Central memory CD8-positive, alpha-beta T cell (primary cell): Measurements from ENCODE around the gene IRGC.
"Not testable (repeated sequence)": the region's sequence is repeated elsewhere in the genome, so short reads cannot be mapped to it uniquely, and the experiment has no call there.

Experiments used
- ATAC-seq: fragments of 150-1000 bp; cut with Tn5 transposase; replicated peaks from 2 replicates; pipeline ENCODE4 v1.10.0; 2022; ENCODE audit warnings: mild to moderate bottlenecking, moderate FRiP score, moderate number of reproducible peaks; ENCODE audit not compliant: poor library complexity, severe bottlenecking; ENCODE audit errors: extremely low read depth
- DNase-seq, 2 donors: peaks; one replicate each; pipeline ENCODE4 v3.0.0; 2021; ENCODE audit warnings: low spot score in 2 of 2
- H3K27ac Mint-ChIP-seq: one replicate; pipeline ENCODE4 v1.8.0; 2022; ENCODE audit warnings: low read depth, mild to moderate bottlenecking, moderate library complexity, mixed read lengths
- H3K27me3 Mint-ChIP-seq: one replicate; pipeline ENCODE4 v1.8.0; 2022; ENCODE audit warnings: mixed read lengths
- H3K36me3 Mint-ChIP-seq: one replicate; pipeline ENCODE4 v1.8.0; 2022; ENCODE audit warnings: mild to moderate bottlenecking, moderate library complexity, mixed read lengths; ENCODE audit not compliant: insufficient read depth
- H3K4me1 Mint-ChIP-seq: one replicate; pipeline ENCODE4 v1.8.0; 2022; ENCODE audit warnings: mixed read lengths
- H3K4me3 Mint-ChIP-seq: one replicate; pipeline ENCODE4 v1.8.0; 2022; ENCODE audit warnings: mild to moderate bottlenecking, moderate library complexity, mixed read lengths
- H3K9me3 Mint-ChIP-seq: one replicate; pipeline ENCODE4 v1.8.0; 2022; ENCODE audit warnings: mixed read lengths

IRGC gene

GRCh38 chr19:43754503-43755255 lies 38.8 kb downstream of the IRGC start, which contains the start of gene SMG9:
SMG9 (minus strand) TSS chr19:43754962; CDS start chr19:43750741, 4,221 bp downstream.
- peak within 1 kb of the TSS; percentile 99 for H3K27ac Mint-ChIP-seq
- ATAC-seq (peak; percentile 79), DNase-seq (peak; percentile 97)
- peaks cover 52% of the 10 kb centered on the region for H3K4me1 Mint-ChIP-seq
- peak within 1 kb of the TSS; percentile 98 for H3K4me3 Mint-ChIP-seq
- H3K36me3 Mint-ChIP-seq = peaks cover 29% of the 10 kb centered on the region
- no peaks in the 10 kb centered on the region for H3K9me3 Mint-ChIP-seq
- no peaks in the 10 kb centered on the region for H3K27me3 Mint-ChIP-seq

GRCh38 chr19:43755256-43755801 lies 39.5 kb downstream of the IRGC start:
- Mint-ChIP-seq H3K4me3 (peak overlapping the region; percentile 98), H3K27me3 (no peaks in the 10 kb centered on the region), H3K36me3 (peaks cover 26% of the 10 kb centered on the region), H3K27ac (peak overlapping the region; percentile 99), H3K9me3 (no peaks in the 10 kb centered on the region), H3K4me1 (peaks cover 47% of the 10 kb centered on the region)
- ATAC-seq = peak; percentile 37
- peak; percentile 57 to 65 for DNase-seq

GRCh38 chr19:43759515-43759914 lies 43.6 kb downstream of the IRGC start:
- H3K9me3 Mint-ChIP-seq = no peaks in the 10 kb centered on the region
- H3K27me3 Mint-ChIP-seq = no peaks in the 10 kb centered on the region
- H3K4me3 Mint-ChIP-seq = no peak overlapping the region
- H3K36me3 Mint-ChIP-seq = peaks cover 16% of the 10 kb centered on the region
- ATAC-seq (no peak), DNase-seq (no peak)
- no peak overlapping the region for H3K27ac Mint-ChIP-seq
- peaks cover 35% of the 10 kb centered on the region for H3K4me1 Mint-ChIP-seq

GRCh38 chr19:43760941-43761340 lies 45.1 kb downstream of the IRGC start:
- Mint-ChIP-seq H3K27me3 (no peaks in the 10 kb centered on the region), H3K27ac (no peak overlapping the region), H3K4me1 (peaks cover 39% of the 10 kb centered on the region)

GRCh38 chr19:43762814-43763213 lies 46.9 kb downstream of the IRGC start:
- ATAC-seq = no peak
- no peak for DNase-seq
- Mint-ChIP-seq H3K9me3 (no peaks in the 10 kb centered on the region), H3K4me3 (no peak overlapping the region), H3K4me1 (peaks cover 44% of the 10 kb centered on the region), H3K27ac (peak overlapping the region; percentile 60), H3K27me3 (no peaks in the 10 kb centered on the region), H3K36me3 (peaks cover 10% of the 10 kb centered on the region)

More at GRCh38 chr19:43760941-43761340, 45.1 kb downstream of the IRGC start:
- H3K36me3 Mint-ChIP-seq = peaks cover 10% of the 10 kb centered on the region
- H3K4me3 Mint-ChIP-seq = no peak overlapping the region
- DNase-seq = no peak
- H3K9me3 Mint-ChIP-seq = no peaks in the 10 kb centered on the region
- ATAC-seq = no peak

- H3K27ac Mint-ChIP-seq = peak overlapping the region; percentile 60
- peaks cover 44% of the 10 kb centered on the region for H3K4me1 Mint-ChIP-seq
- peaks cover 12% of the 10 kb centered on the region for H3K36me3 Mint-ChIP-seq
- H3K9me3 Mint-ChIP-seq = no peaks in the 10 kb centered on the region
- H3K4me3 Mint-ChIP-seq = peak overlapping the region; percentile 22
- no peaks in the 10 kb centered on the region for H3K27me3 Mint-ChIP-seq
- ATAC-seq (no peak), DNase-seq (no peak)
These were observed 47.6 kb downstream of the IRGC start for GRCh38 chr19:43763473-43763939.

- peaks cover 45% of the 10 kb centered on the region for H3K4me1 Mint-ChIP-seq
These were observed 48.8 kb downstream of the IRGC start for GRCh38 chr19:43764684-43765083.

GRCh38 chr19:43765109-43765876 lies 49.4 kb downstream of the IRGC start:
- Mint-ChIP-seq H3K9me3 (no peaks in the 10 kb centered on the region), H3K36me3 (peaks cover 14% of the 10 kb centered on the region), H3K4me3 (peak overlapping the region; percentile 68), H3K4me1 (peaks cover 51% of the 10 kb centered on the region), H3K27ac (peak overlapping the region; percentile 86), H3K27me3 (no peaks in the 10 kb centered on the region)
- ATAC-seq (peak; percentile 92), DNase-seq (peak; percentile 30 to 56)

More at GRCh38 chr19:43764684-43765083, 48.8 kb downstream of the IRGC start:
- H3K9me3 Mint-ChIP-seq, DNase-seq, ATAC-seq, H3K27me3 Mint-ChIP-seq: not testable (repeated sequence)
- H3K4me3 Mint-ChIP-seq = peak overlapping the region; percentile 68
- peaks cover 13% of the 10 kb centered on the region for H3K36me3 Mint-ChIP-seq
- H3K27ac Mint-ChIP-seq = peak overlapping the region; percentile 86

- peaks cover 14% of the 10 kb centered on the region for H3K36me3 Mint-ChIP-seq
- H3K27ac Mint-ChIP-seq = peak overlapping the region; percentile 86
- no peak for DNase-seq
- no peaks in the 10 kb centered on the region for H3K9me3 Mint-ChIP-seq
- H3K27me3 Mint-ChIP-seq = no peaks in the 10 kb centered on the region
- no peak for ATAC-seq
- H3K4me3 Mint-ChIP-seq = peak overlapping the region; percentile 68
- H3K4me1 Mint-ChIP-seq = peaks cover 53% of the 10 kb centered on the region
These were observed 50.8 kb downstream of the IRGC start for GRCh38 chr19:43766755-43767043.

- peaks cover 14% of the 10 kb centered on the region for H3K36me3 Mint-ChIP-seq
- H3K4me1 Mint-ChIP-seq = peaks cover 53% of the 10 kb centered on the region
- no peaks in the 10 kb centered on the region for H3K27me3 Mint-ChIP-seq
- H3K4me3 Mint-ChIP-seq = no peak overlapping the region
- H3K27ac Mint-ChIP-seq = peak overlapping the region; percentile 86
- DNase-seq (no peak), ATAC-seq (no peak)
- H3K9me3 Mint-ChIP-seq = no peaks in the 10 kb centered on the region
These were observed 51.4 kb downstream of the IRGC start for GRCh38 chr19:43767316-43767715.

GRCh38 chr19:43767818-43768217 lies 51.9 kb downstream of the IRGC start:
- no peaks in the 10 kb centered on the region for H3K27me3 Mint-ChIP-seq
- H3K4me3 Mint-ChIP-seq = no peak overlapping the region
- peaks cover 48% of the 10 kb centered on the region for H3K4me1 Mint-ChIP-seq
- H3K9me3 Mint-ChIP-seq = no peaks in the 10 kb centered on the region
- no peak for DNase-seq
- H3K27ac Mint-ChIP-seq = no peak overlapping the region
- peaks cover 15% of the 10 kb centered on the region for H3K36me3 Mint-ChIP-seq
- no peak for ATAC-seq

- Mint-ChIP-seq H3K4me3 (no peak overlapping the region), H3K36me3 (peaks cover 16% of the 10 kb centered on the region), H3K9me3 (no peaks in the 10 kb centered on the region), H3K27me3 (no peaks in the 10 kb centered on the region), H3K4me1 (peaks cover 43% of the 10 kb centered on the region), H3K27ac (no peak overlapping the region)
- ATAC-seq = no peak
- DNase-seq = no peak
These were observed 52.6 kb downstream of the IRGC start for GRCh38 chr19:43768273-43769050.
